GM12873 (cell line): Measurements from ENCODE around the gene ZNF215.

Experiments used
- CTCF ChIP-seq: IDR thresholded peaks from 2 replicates; pipeline ENCODE4 v1.5.1; 2012; ENCODE audit warnings: low read depth, mild to moderate bottlenecking, moderate library complexity, low read length, control low read depth; ENCODE audit not compliant: insufficient read depth; ENCODE audit errors: missing control alignments

Gene ZNF215

GRCh38 chr11:6925007-6925577 is 1.1 kb upstream of the ZNF215 start:
- TF ChIP-seq CTCF = no peak

- TF ChIP-seq CTCF = no peak
Observed at GRCh38 chr11:6925636-6926207, 504 bp upstream of the ZNF215 start.

DNA sequence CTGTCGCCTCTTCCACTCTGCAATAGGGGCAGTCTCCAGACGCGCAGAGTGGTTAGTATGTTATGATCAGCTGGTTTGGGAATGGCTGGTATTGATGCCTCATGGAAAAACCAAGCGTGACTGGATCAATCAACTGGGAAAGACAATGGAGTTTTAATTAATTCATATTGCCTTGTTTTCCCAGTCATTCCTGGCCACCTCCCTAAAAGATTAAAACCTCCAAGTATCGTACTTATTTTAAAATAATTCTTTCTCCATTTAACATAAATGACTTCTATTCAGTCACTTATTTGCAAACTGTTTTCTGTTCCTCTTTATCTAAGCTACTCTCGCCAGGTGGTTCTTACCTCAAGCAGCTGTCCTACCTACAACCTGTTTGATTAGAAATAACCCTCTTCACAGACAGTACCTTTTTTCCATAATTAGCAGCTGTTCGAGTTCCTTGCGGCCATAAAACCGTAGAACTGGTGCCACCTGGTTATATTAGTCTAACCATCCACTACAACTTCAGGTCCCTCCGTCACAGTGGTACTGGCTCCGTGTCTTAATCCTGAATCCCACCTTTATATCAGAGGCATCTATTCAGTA is 898 bp downstream of the ZNF215 start:
- no peak for TF ChIP-seq CTCF

GRCh38 chr11:6928916-6929315 is 2.7 kb downstream of the ZNF215 start:
- TF ChIP-seq CTCF = no peak

- no peak for TF ChIP-seq CTCF
Observed at GRCh38 chr11:6931146-6931713, 5.0 kb downstream of the ZNF215 start.

DNA sequence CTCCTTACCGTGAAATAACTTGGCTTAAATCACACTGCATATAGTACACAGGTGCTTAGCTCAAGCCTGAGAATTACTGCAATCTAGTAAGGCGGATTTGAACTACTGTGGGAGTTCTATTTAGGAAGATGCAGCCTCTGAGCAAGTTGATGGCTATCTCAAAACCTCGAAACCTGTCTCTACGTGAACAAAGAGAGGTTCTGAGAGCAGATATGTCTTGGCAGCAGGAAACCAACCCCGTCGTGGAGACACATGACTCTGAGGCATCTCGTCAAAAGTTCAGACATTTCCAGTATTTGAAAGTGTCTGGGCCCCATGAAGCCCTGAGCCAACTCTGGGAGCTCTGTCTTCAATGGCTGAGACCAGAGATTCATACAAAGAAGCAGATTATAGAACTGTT is 5.9 kb downstream of the ZNF215 start:
- no peak for TF ChIP-seq CTCF

- no peak for TF ChIP-seq CTCF
Observed at GRCh38 chr11:6941970-6942369, 15.7 kb downstream of the ZNF215 start.
